Middle frontal gyrus (tissue), 1 donor: Measurements from ENCODE around the gene ASTL.
"Not testable (repeated sequence)": the region's sequence is repeated elsewhere in the genome, so short reads cannot be mapped to it uniquely, and the experiment has no call there.

Experiments used
- DNase-seq: peaks from one replicate; pipeline ENCODE4 v3.0.0-alpha.2; 2015; ENCODE audit warnings: low spot score; ENCODE audit errors: extremely low spot score

The ASTL gene

DNA sequence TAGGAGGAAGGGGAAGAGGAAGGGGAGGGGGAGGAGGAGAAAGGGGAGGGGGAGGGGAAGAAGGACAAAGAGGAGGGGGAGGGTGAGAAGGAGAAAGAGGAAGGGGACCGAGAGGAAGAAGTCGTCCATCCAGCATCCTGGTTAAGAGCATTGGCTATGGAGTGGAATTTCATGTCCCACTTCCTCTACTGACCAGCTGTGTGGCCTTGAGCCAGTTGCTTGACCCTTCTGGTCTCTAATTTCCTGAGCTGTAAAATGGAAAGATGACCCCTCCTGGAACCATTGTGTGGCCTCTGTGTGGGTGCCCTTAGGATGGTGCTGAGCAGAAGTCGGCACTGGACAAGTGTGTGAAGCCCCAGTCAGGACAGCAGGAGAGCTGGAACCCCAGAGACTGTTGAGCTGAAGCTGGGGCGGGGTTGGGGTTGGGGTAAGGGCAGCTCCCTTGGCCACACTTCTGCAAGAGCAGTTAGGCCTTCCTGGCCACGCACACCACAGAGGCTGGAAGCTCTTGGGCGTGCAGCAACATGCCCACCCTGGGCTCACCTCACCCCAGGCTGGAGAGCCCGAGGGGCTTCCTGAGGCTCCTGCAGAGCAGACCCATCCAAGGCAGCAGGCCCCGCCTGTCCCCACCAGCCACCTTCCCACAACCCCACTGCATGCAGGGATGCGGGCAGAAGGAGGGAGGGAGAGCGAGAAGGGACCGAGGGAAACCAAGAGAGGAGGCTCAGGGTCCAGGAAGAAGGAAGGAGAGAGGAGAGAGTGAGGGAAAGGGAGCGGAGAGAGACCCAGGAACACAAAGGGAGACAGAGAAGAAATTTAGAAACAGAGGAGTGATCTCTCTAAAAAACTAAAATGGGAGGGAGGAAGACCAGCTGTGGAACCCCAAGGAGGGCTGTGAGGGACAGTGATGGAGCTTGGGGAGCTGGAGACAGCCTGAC, 38.2 kb downstream of the ASTL start:
- DNase-seq, result no peak

DNA sequence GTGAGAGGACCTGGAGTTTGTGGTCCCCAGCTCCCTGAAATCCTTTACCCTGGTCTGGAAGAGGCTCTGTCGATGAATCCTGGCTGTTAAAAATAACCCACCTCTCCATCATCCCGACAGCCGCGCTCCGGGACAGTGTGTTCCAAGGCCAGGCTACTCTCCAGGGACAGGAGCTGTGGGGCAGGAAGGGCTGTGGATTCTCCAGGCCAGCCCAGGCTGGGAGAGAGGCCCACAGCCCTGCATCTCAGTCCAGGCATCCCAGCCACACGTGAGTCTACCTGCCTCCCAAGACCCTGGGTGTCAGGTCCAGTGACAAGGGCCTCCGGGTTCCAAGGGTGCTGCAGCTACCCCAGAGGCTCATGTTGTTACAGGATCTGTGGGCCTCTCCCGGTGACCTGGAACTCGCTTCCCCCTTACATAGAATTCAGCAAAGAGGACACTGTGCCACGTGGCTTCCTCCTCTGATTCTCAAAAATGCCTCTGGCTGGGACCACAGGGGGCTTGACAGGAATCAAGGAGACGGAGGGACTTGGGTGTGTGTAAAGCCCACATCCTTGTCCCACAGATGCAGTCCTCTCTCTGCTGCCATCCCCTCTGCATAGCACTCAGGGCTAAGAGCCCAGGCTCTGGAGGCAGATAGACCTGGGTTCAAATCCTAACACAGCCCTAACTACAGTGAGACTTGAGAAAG, 39.3 kb downstream of the ASTL start:
- DNase-seq, result no peak

DNA sequence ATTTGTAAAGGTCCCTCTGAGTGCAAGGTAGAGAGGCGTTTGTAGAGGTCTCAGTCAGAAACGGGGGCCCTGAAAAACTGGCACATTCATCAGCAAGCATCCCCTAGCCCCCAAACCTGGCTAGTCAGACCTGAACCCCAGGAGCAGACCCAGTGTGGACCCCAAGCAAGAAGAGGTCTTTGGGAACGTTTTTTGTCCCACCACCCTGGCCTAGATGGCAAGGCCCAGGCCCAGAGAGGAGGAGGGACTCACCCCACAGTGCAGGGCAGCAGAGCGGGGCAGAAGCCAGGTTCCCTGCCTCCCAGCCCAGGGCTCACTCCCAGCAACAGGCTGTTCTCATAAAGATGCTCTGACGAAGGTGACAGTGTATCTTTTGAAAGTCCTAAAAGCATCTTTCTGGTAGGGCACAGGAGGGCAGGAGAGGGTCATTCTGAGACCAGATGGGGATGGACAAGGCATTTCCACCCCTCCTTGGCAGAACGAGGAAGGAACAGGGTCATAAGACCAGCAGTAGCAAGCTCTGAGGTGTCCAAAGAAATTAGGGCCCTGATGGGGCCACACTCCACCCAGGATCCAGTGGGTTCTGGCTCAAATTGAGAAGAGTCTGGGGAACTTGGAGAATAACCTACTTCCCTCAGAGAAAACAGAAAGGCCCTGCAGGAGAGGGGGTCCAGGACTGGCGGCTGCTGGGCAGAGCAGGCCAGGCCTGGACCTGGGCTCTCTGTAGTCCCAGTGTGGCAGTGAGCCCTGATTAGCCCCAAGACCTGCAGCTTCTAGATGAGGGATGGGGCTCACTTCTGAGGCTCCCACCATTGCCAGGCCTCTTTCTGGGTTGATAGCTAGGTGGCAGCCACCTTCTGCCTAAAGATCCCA, 40.1 kb downstream of the ASTL start:
- no peak for DNase-seq

DNA sequence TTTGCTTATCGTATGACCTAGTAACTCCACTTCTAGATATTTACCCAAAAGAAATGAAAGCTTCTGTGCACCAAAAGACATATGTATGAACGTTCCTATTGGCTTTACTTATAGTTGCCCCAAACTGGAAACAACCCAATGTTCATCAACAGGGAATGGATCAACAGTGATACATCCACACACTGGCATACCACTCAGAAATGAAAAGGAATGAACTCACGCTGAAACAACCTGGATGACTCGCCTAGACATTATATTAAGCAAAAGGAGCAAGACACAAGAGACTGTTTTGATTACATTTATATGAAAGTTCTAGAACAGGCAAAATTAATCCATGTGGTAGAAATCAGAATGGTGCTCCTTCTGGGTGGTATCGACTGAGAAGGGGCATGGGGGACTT, 40.9 kb downstream of the ASTL start:
- no peak for DNase-seq

DNA sequence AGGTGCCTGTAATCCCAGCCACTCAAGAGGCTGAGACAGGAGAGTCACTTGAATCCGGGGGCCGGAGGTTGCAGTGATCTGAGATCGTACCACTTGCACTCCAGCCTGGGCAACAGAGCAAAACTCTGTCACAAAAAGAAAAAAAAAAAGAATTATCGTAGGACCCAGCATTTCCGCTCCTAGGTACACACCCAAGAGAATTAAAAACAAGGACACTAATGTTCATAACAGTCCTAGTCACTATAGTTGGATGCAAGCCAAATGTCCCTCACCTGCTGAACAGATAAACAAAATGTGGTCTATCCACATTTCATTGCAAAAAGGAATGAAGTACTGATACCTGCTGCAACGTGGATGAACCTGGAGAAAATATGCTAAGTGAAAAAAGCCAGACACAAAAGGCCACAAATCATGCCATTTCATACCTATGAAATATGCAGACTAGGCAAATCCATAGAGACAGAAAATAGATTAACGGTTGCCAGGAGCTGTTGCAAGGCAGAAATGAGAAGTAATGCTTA, 43.1 kb downstream of the ASTL start:
- DNase-seq, result no peak

DNA sequence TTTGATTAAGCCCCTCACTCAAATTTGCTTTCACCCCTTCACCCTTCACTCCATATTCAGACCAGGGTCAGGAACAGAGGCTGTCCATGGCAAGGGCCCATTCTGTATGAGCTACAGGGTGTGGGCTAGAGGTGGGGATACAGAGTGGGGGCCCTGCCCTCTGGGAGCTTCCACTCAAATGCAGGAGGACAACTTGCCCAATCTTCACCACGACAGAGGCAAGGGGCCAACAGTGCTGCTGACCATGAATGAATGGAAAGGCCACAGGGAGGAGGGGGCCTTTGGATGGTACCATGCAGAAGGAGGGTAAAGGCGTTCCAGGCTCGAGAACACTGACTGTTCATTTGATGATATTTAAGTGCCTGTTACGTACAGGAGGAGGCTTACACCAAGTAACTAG, 44.8 kb downstream of the ASTL start:
- DNase-seq, result no peak

DNA sequence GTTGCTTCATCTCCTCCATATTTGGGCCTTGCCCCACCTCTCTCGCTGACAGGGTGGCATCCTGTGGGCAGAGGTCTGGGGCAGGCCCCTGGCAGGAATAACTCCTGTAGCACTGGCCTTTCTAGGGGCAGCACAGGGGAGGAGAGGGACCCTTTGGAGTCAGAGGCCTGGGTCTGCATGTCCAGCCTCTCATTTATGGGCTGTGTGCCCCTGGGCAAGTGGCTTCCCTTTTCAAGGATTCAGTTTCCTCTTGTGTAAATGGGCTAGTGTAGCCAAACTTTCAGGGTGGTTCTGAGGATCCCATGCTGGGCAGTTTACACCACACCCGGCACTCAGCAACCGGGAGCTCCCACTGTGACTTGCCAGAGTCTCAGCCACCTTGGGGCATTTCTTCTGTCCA, 45.4 kb downstream of the ASTL start:
- no peak for DNase-seq

DNA sequence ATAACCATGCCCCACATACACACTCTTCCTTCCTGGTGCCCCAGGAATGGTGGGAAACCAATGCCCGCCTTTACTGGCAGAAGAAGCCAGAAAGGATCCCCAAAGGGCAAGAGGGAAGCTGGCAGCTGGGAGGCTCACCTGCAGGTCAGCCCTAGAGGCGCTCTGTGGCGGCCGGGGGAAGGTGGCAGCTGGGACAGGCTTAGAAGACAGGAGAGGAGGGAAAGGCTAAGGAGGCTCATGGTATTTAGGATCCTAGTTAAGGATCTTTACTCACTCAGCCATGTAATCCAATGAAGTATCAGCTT, 45.8 kb downstream of the ASTL start:
- DNase-seq, result no peak

DNA sequence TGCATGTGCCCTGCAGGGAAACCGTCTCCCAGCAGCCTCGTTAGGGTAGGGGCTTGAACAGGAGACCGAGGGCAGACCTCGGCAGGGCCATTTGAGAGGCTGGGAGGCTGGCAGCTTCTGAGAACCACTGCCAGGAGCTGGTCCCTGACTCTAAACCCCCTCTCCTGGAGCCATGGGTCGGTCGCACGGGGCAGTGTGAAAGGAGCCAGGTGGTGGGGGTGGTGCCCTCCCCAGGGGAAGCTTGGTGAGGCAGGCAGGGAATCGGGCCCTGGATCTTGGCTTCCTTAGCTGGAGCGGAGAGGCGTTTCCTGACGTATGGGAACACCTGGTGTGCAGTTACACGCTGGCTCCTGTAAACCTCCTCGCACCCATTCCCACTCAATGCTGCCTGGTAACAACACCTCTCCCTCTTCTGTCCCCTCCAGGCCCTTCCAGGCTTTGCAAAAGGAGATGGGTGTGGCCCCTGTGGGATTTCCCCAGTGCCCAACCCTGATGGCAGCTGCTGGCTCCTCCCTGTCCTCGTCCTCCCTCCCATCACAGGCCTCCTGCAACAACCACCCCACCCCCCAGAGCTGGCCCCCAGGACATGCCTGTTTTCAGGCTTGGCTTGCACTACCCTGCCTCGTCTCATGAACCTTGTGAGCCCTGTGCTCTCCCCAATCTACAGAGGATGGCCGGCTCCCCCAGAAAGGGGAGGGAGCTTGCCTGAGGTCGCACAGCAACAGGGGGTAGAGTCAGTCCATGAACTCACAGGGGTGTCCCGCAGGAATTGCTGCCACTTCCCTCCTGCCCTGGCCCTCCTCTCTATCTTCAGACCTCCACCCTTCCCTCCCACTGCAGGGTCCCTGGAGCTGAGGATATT, 46.4 kb downstream of the ASTL start:
- no peak for DNase-seq

DNA sequence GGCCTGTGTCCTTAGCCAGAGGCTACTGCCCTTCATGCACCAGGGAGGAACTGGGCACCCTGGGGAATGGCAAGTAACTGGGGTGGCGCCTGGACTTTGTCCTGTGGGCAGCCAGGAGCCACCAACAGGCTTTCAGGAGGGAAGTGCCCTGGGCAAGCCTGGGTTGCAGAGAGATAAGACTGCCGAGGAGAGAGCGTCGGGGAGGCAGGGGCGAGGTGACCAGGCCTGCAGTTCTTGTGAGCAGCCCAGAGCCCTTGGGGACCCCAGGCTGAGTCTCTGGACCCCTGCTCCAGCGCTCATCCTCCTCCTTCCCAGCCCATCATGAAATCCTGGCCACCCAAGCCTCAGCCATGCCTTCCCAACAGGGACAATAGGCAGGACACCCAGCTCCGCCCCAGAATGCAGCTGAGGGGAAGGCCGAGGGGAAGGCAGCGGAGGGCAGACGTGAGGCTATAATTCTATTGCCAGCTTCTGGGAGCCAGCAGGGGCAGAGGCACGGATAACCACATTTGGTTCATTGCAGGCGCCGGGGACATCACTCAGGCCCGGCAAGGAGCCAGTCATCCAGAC, 47.1 kb downstream of the ASTL start:
- no peak for DNase-seq

DNA sequence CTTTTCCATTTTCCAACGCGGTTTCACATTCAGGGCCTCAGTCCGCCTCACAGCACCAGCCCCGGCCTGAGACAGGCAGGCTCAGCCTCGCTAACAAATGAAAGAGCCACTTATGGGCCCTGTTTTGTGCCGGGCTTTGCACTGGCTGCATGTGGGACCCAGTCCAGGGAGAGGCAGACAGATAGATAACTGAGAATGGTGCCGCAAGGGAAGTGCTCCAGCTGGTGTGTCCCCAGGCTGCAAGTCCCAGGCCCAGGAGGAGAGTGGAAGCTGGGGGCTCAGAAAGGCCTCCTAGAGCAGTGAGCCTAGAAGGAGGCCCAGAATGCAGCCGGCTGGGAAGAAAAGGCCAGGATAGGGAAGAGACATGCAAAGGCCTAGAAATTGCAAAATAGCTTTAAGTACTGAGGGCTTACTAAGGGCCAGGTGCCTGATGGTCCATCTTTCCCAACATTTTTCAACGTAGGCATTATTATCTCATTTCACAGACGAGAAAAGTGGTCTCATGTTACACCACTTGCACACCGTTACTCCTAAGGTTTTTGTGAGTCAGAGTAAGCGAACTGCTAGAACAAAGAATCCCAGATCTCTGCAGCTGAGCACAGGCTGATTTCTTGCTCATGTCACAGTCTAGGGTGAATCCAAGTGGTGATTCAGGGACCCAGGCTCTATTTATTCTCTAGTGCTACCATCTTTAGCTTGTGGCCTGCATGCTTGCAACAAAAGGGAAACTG, 47.9 kb downstream of the ASTL start:
- no peak for DNase-seq

DNA sequence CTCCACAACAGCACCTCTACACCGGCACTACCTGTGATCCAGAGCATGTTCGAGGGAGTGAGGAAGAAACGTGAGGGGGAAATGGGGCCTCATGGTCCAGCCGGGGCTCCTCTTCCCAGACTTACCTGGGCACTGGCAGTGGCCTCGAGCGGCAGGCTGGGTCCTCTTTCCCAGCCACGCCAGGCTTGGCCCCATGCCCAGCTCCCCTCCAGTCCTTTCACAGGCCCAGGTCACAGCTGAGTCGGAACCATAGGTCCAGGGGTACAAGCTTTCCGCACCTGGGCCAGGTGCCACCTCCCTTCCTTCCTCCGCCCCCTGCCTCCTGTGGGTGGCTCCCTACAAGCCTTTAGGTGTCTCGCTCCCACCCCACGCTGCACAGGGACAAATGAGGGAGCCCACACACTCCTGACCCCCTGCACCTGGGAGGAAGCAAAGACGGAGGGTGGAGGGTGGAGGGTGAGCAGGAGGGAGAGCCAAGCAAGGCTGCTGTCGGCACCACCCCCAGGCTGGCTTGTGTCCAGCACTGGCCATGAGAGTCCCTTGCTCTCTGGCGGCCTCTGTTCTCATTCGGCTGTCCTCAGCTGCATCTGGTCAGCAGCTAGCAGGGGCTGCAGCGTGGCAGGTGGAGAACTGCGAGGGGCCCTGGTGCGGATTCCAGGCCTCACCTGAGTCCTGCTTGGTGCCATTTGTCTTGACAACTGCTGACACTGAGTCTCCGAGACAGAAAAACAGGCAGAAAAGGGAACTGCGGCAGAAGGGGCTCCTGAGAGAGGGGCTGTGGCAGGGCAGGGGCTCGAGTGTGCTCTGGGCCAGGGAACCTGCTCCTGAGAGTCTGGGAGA, 48.7 kb downstream of the ASTL start:
- DNase-seq, result no peak

DNA sequence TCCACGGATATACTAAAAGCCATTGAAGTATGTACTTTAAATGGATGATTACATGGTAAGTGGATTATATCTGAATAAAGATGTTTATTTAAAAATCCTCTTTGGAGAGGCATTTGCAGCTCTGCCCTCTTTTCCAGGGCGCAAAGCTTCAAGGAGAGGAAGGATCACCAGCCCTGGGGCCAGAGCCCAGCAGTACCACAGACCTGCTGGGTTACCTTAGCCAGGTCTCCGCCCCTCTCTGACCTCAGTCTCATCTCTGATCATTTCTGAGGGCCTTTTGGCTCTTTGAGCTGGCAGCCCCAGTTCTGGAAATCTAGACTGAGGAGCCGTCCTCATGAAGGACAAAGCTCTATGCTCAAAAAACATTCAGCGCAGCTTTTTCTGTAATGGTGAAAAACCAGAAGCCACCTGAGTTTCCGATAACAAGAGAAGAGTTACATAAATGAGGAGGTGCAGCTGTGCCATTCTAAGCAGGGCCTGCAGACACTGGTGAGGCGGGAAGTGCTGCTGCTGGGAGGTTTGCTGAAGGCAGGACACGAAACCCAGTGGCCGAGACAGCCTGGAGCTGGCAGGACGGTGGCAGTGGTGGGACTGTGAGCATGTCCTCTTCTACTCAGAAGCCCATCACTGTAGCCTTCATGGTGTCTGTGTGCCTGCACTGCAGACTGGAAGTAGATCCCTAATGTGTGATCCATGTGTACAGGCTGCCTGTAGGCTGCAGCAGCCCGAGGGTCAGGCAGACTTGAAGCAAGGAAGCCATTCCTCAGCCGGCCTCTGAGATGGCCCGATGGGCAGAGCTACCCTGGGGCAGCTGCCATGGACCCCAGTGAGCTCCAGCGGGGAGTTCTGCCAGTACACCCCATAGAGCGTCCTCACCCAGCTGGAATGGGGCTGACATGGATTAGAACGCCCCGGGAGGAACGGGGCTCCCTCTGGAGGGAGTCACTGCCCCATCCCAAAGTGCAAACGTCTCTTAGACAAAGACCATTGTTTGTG, 49.7 kb downstream of the ASTL start:
- no peak for DNase-seq

DNA sequence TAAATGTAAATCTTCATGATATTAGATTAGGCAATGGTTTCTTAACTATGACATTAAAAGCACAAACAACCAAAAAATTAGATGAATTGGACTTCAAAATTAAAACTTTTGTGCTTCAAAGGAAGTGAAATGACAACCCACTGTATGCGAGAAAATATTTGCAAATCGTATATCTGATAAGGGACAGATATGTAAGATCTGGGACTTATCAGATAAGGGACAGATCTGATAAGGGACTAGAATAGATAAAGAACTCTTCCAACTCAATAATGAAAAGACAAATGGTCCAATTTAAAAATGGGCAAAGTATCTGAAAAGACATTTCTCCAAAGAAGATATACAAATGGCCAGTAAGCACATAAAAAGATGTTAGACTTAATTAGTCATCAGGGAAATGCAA, 51.2 kb downstream of the ASTL start:
- no peak for DNase-seq

DNA sequence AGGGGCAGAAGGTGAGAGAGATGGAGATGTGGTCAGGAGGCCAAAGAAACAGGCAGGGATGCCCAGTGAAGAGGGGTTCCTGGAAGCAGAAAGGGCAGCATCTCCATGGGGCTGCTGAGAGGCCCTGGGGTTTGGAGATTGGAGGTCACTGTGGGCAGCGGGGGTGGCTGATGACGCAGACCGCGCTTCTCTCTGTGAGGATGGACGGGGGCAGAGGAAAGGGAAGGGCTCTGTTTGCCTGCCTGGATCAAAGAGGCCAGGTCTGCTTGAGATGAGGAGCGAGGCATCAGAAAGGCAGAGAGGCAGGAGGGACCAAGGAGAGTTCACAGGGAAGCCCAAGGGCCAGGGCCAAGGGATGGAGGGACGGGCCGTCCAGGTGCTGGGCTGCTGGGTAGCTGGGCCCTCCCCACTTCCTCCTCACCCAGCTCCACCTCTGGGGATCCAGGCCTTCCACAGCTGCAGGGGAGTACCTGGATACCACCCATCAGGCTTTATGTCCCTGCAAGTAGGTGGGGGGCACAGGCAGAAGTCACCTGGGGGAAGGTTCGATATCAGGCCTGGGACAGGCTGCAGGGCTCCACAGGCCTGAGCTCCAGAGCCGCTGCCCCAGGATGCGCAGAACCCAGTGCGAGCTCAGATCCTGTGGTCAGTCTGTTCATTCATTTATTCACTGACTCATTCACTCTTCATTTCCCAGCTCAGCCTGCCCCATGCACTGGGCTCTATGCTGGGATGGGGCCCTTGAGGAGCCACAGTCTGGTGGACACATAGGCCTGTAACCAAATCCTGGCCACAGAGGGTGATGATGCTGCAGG, 52.6 kb downstream of the ASTL start:
- no peak for DNase-seq

DNA sequence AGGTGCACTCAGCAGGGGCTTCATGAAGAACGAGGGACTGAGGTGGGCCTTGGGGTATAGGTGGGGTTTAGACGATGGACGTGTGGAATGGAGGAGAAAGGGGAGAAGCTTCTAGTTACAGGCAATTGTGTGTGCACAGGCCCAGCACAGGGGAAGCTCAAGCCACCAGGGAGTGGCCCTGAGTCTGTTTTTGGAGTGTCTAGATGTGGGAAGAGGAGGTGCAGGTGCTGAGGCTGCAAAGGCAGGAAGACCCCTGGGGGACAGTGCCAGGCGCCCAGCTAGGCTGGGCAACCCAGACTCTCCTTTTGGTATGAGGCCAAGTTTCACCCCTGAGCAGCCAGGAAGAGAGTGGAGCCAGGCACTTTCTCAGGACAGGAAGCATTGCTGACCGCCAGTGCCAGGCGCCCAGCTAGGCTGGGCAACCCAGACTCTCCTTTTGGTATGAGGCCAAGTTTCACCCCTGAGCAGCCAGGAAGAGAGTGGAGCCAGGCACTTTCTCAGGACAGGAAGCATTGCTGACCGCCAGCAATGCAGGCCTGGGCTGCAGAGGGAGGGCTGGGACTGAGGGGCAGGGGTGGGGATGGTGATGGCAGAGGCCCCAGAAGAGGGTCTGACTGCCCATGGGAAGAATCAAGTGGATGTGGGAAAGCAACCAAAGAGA, 53.3 kb downstream of the ASTL start:
- not testable (repeated sequence) for DNase-seq
